Sigmoid colon (tissue), 4 donors: ENCODE measurements around the gene NAA38.

ENCODE experiments used
- EP300 ChIP-seq, 4 donors: sonication (generic); formaldehyde crosslinking; IDR thresholded peaks; one replicate each; pipeline ENCODE4 v1.6.1; 2017; ENCODE audit warnings: antibody characterized with exemption in 4 of 4
- POLR2A ChIP-seq, 2 donors: fragments of 450-650 bp; IDR thresholded peaks; one replicate each; pipeline ENCODE4 v1.6.1; 2016; ENCODE audit warnings: antibody characterized with exemption in 2 of 2, mild to moderate bottlenecking in 2 of 2, moderate library complexity in 2 of 2
- POLR2AphosphoS5 ChIP-seq, 4 donors: sonication (generic); formaldehyde crosslinking; IDR thresholded peaks; one replicate each; pipeline ENCODE4 v1.6.1; 2017; ENCODE audit warnings: antibody characterized with exemption in 4 of 4
- TF ChIP-seq, protein P1 (sequence below), 4 experiments: fragments of 450-650 bp in 3 of 4; fragments of 200-600 bp in 1 of 4; IDR thresholded peaks; one replicate each; pipeline ENCODE4 v1.5.1; 2016 to 2019; ENCODE audit warnings: antibody characterized with exemption in 4 of 4, mild to moderate bottlenecking in 3 of 4, moderate library complexity in 2 of 4

DNA sequence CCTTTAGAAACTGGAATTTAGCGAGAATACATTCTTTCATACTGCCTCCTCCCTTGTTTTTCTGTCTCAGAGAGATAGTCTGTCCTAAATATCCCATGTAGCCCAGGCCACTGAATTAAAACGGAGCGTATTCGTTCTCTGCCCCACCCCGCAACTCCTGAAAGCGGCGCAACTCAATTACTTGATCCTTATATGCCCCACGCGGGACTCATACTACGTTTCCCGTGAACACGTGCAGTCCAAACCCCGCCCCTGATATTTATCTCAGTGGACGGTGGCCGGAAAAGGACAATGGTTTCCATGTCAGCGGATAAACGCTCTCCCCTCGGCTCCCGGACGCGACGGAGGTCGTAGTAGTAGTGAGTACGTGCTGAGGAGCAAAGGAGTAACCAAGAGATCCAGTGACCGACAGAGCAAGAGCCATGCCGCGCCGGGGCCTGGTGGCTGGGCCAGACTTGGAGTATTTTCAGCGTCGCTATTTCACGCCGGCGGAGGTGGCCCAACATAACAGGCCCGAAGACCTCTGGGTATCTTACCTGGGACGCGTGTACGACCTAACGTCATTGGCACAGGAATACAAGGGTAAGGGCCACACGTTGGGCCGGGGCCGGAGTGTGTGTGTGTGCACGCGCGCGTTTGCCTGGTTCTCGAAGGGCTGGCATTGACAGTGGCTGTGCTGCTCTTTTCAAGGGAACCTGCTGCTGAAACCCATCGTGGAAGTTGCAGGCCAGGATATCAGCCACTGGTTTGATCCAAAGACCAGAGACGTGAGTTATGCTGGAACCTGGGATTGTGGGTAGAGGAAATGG is 558 bp upstream of the NAA38 start, which contains the start of gene CYB5D1:
- TF ChIP-seq POLR2A (IDR thresholded peaks at IDR 0.05), result no peak
- TF ChIP-seq, protein P1, sequence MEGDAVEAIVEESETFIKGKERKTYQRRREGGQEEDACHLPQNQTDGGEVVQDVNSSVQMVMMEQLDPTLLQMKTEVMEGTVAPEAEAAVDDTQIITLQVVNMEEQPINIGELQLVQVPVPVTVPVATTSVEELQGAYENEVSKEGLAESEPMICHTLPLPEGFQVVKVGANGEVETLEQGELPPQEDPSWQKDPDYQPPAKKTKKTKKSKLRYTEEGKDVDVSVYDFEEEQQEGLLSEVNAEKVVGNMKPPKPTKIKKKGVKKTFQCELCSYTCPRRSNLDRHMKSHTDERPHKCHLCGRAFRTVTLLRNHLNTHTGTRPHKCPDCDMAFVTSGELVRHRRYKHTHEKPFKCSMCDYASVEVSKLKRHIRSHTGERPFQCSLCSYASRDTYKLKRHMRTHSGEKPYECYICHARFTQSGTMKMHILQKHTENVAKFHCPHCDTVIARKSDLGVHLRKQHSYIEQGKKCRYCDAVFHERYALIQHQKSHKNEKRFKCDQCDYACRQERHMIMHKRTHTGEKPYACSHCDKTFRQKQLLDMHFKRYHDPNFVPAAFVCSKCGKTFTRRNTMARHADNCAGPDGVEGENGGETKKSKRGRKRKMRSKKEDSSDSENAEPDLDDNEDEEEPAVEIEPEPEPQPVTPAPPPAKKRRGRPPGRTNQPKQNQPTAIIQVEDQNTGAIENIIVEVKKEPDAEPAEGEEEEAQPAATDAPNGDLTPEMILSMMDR (IDR thresholded peaks at IDR 0.05), result no peak
- TF ChIP-seq EP300 (IDR thresholded peaks at IDR 0.05), result peak in 2 of 4 donors; percentile 32 to 62
- peak; percentile 67 to 84 (median 73) for TF ChIP-seq POLR2AphosphoS5 (IDR thresholded peaks at IDR 0.05)
